ENCODE measurements around the gene PAX5.

Gene PAX5

GRCh38 chr9:36834736-36835135, 199.3 kb downstream of the PAX5 start:
- H3K27ac Mint-ChIP-seq: no peak overlapping the region
- no peak overlapping the region for H3K4me3 Mint-ChIP-seq
- no peaks in the 10 kb centered on the region for H3K4me1 Mint-ChIP-seq
- peaks cover 2% of the 10 kb centered on the region for H3K27me3 Mint-ChIP-seq
- DNase-seq (no peak), ATAC-seq (no peak)
- no peaks in the 10 kb centered on the region for H3K9me3 Mint-ChIP-seq
- H3K36me3 Mint-ChIP-seq (ENCODE audit: low read depth): no peaks in the 10 kb centered on the region

- no peak overlapping the region for H3K4me3 Mint-ChIP-seq
- DNase-seq (no peak), ATAC-seq (no peak)
- no peaks in the 10 kb centered on the region for H3K9me3 Mint-ChIP-seq
- peaks cover 2% of the 10 kb centered on the region for H3K27me3 Mint-ChIP-seq
- no peaks in the 10 kb centered on the region for H3K4me1 Mint-ChIP-seq
- no peaks in the 10 kb centered on the region for H3K36me3 Mint-ChIP-seq (ENCODE audit: low read depth)
- no peak overlapping the region for H3K27ac Mint-ChIP-seq
These were observed 200.1 kb downstream of the PAX5 start for GRCh38 chr9:36833954-36834353.

- no peak overlapping the region for H3K27ac Mint-ChIP-seq
- DNase-seq: no peak
- no peaks in the 10 kb centered on the region for H3K27me3 Mint-ChIP-seq
- H3K4me1 Mint-ChIP-seq: no peaks in the 10 kb centered on the region
- H3K4me3 Mint-ChIP-seq: no peak overlapping the region
- no peak for ATAC-seq
- H3K9me3 Mint-ChIP-seq: no peaks in the 10 kb centered on the region
- H3K36me3 Mint-ChIP-seq (ENCODE audit: low read depth): no peaks in the 10 kb centered on the region
These were observed 201.8 kb downstream of the PAX5 start for GRCh38 chr9:36832164-36832795.

- Mint-ChIP-seq H3K27me3 (no peaks in the 10 kb centered on the region), H3K36me3 (ENCODE audit: low read depth) (no peaks in the 10 kb centered on the region), H3K4me3 (no peak overlapping the region), H3K4me1 (no peaks in the 10 kb centered on the region), H3K27ac (no peak overlapping the region), H3K9me3 (no peaks in the 10 kb centered on the region)
- ATAC-seq: no peak
- no peak for DNase-seq
These were observed 202.5 kb downstream of the PAX5 start for GRCh38 chr9:36831381-36832161.

- Mint-ChIP-seq H3K9me3 (no peaks in the 10 kb centered on the region), H3K27ac (no peak overlapping the region), H3K27me3 (no peaks in the 10 kb centered on the region), H3K36me3 (ENCODE audit: low read depth) (no peaks in the 10 kb centered on the region), H3K4me1 (no peaks in the 10 kb centered on the region), H3K4me3 (no peak overlapping the region)
- DNase-seq (no peak), ATAC-seq (no peak)
These were observed 205.5 kb downstream of the PAX5 start for GRCh38 chr9:36828611-36829013.

GRCh38 chr9:36827593-36827992, 206.5 kb downstream of the PAX5 start:
- no peaks in the 10 kb centered on the region for H3K9me3 Mint-ChIP-seq
- H3K27me3 Mint-ChIP-seq: no peaks in the 10 kb centered on the region
- DNase-seq: no peak
- H3K36me3 Mint-ChIP-seq (ENCODE audit: low read depth): no peaks in the 10 kb centered on the region
- H3K4me1 Mint-ChIP-seq: no peaks in the 10 kb centered on the region
- H3K27ac Mint-ChIP-seq: no peak overlapping the region
- no peak overlapping the region for H3K4me3 Mint-ChIP-seq
- ATAC-seq: no peak

GRCh38 chr9:36826581-36826980, 207.5 kb downstream of the PAX5 start:
- H3K4me1 Mint-ChIP-seq: no peaks in the 10 kb centered on the region
- no peak overlapping the region for H3K4me3 Mint-ChIP-seq
- H3K27me3 Mint-ChIP-seq: peaks cover 2% of the 10 kb centered on the region
- H3K36me3 Mint-ChIP-seq (ENCODE audit: low read depth): no peaks in the 10 kb centered on the region
- ATAC-seq: no peak
- no peak overlapping the region for H3K27ac Mint-ChIP-seq
- no peak for DNase-seq
- no peaks in the 10 kb centered on the region for H3K9me3 Mint-ChIP-seq

GRCh38 chr9:36825179-36825578, 208.9 kb downstream of the PAX5 start:
- Mint-ChIP-seq H3K9me3 (no peaks in the 10 kb centered on the region), H3K4me1 (no peaks in the 10 kb centered on the region), H3K36me3 (ENCODE audit: low read depth) (no peaks in the 10 kb centered on the region), H3K4me3 (no peak overlapping the region), H3K27ac (no peak overlapping the region), H3K27me3 (peaks cover 3% of the 10 kb centered on the region)
- no peak for ATAC-seq
- DNase-seq: no peak

- no peaks in the 10 kb centered on the region for H3K4me1 Mint-ChIP-seq
These were observed 210.1 kb downstream of the PAX5 start for GRCh38 chr9:36823934-36824333.

GRCh38 chr9:36823466-36823865, 210.6 kb downstream of the PAX5 start:
- ATAC-seq (no peak), DNase-seq (no peak)
- Mint-ChIP-seq H3K9me3 (no peaks in the 10 kb centered on the region), H3K27me3 (peaks cover 10% of the 10 kb centered on the region), H3K4me1 (no peaks in the 10 kb centered on the region), H3K27ac (no peak overlapping the region), H3K36me3 (ENCODE audit: low read depth) (no peaks in the 10 kb centered on the region), H3K4me3 (no peak overlapping the region)

More at GRCh38 chr9:36823934-36824333, 210.1 kb downstream of the PAX5 start:
- Mint-ChIP-seq H3K27ac (no peak overlapping the region), H3K4me3 (no peak overlapping the region), H3K9me3 (no peaks in the 10 kb centered on the region), H3K27me3 (peaks cover 7% of the 10 kb centered on the region), H3K36me3 (ENCODE audit: low read depth) (no peaks in the 10 kb centered on the region)
- DNase-seq (no peak), ATAC-seq (no peak)

GRCh38 chr9:36822201-36822600, 211.9 kb downstream of the PAX5 start:
- no peak overlapping the region for H3K4me3 Mint-ChIP-seq
- H3K4me1 Mint-ChIP-seq: no peaks in the 10 kb centered on the region
- no peaks in the 10 kb centered on the region for H3K9me3 Mint-ChIP-seq
- H3K36me3 Mint-ChIP-seq (ENCODE audit: low read depth): no peaks in the 10 kb centered on the region
- no peak overlapping the region for H3K27ac Mint-ChIP-seq
- DNase-seq: no peak
- H3K27me3 Mint-ChIP-seq: peaks cover 22% of the 10 kb centered on the region
- no peak for ATAC-seq

GRCh38 chr9:36820392-36820861, 213.6 kb downstream of the PAX5 start:
- Mint-ChIP-seq H3K4me1 (no peaks in the 10 kb centered on the region), H3K27ac (no peak overlapping the region)
- DNase-seq: no peak

GRCh38 chr9:36818965-36819870, 214.8 kb downstream of the PAX5 start:
- no peak for ATAC-seq
- Mint-ChIP-seq H3K9me3 (no peaks in the 10 kb centered on the region), H3K27me3 (peaks cover 34% of the 10 kb centered on the region)

More at GRCh38 chr9:36820392-36820861, 213.6 kb downstream of the PAX5 start:
- Mint-ChIP-seq H3K9me3 (no peaks in the 10 kb centered on the region), H3K4me3 (no peak overlapping the region), H3K27me3 (peaks cover 32% of the 10 kb centered on the region), H3K36me3 (ENCODE audit: low read depth) (no peaks in the 10 kb centered on the region)
- no peak for ATAC-seq

GRCh38 chr9:36818242-36818938, 215.7 kb downstream of the PAX5 start:
- DNase-seq (no peak), ATAC-seq (no peak)
- no peaks in the 10 kb centered on the region for H3K4me1 Mint-ChIP-seq
- no peak overlapping the region for H3K27ac Mint-ChIP-seq
- no peaks in the 10 kb centered on the region for H3K9me3 Mint-ChIP-seq
- no peaks in the 10 kb centered on the region for H3K36me3 Mint-ChIP-seq (ENCODE audit: low read depth)
- peaks cover 34% of the 10 kb centered on the region for H3K27me3 Mint-ChIP-seq
- no peak overlapping the region for H3K4me3 Mint-ChIP-seq

More at GRCh38 chr9:36818965-36819870, 214.8 kb downstream of the PAX5 start:
- DNase-seq: no peak
- H3K4me3 Mint-ChIP-seq: no peak overlapping the region
- H3K4me1 Mint-ChIP-seq: no peaks in the 10 kb centered on the region
- no peak overlapping the region for H3K27ac Mint-ChIP-seq
- H3K36me3 Mint-ChIP-seq (ENCODE audit: low read depth): no peaks in the 10 kb centered on the region

Measured in activated naive CD8-positive, alpha-beta T cell treated with anti-CD3 and anti-CD28 coated beads, Interleukin-2, amount 50 U/mL, for 24 hours (primary cell).